ENCODE data around the gene NBAS. TPM values are rescaled to one million over a fixed set of nuclear protein-coding genes. Genes with fewer than 3 reads are reported as not detected.

NBAS gene
- polyA plus RNA-seq, 1 of the 3 experiments (the other 2 are of a cell fraction) = 12.0 TPM

- TF ChIP-seq PBX3 (IDR thresholded peaks at IDR 0.05) (no peak), RFX5 (IDR thresholded peaks at IDR 0.05; ENCODE audit: low read length) (no peak), SMC3 (IDR thresholded peaks at IDR 0.05; ENCODE audit: low read depth, low read length) (no peak), MXI1 (IDR thresholded peaks at IDR 0.05; ENCODE audit: low read depth, low read length) (peak; percentile 13; the same call in 1 of the 2 replicates), EZH2phosphoT487 (IDR thresholded peaks at IDR 0.05; ENCODE audit: borderline replicate concordance, low read depth) (no peak), RCOR1 (IDR thresholded peaks at IDR 0.05; ENCODE audit: low read length) (peak; percentile 64; the same call in 1 of the 2 replicates), TAF1 (IDR thresholded peaks at IDR 0.05; ENCODE audit: borderline replicate concordance, low read depth, low read length) (no peak), NRF1 (IDR thresholded peaks at IDR 0.05; ENCODE audit: low read depth, low read length) (no peak), JUND (IDR thresholded peaks at IDR 0.05) (no peak)
- TF ChIP-seq, protein P1, sequence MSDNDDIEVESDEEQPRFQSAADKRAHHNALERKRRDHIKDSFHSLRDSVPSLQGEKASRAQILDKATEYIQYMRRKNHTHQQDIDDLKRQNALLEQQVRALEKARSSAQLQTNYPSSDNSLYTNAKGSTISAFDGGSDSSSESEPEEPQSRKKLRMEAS (IDR thresholded peaks at IDR 0.05; ENCODE audit: low read depth) = no peak
- TF ChIP-seq, protein P2, sequence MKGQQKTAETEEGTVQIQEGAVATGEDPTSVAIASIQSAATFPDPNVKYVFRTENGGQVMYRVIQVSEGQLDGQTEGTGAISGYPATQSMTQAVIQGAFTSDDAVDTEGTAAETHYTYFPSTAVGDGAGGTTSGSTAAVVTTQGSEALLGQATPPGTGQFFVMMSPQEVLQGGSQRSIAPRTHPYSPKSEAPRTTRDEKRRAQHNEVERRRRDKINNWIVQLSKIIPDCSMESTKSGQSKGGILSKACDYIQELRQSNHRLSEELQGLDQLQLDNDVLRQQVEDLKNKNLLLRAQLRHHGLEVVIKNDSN (IDR thresholded peaks at IDR 0.05; ENCODE audit: borderline replicate concordance, low read depth) = no peak
These were observed 13.8 kb downstream of the NBAS start (continued) for GRCh38 chr2:15547115-15547876.

GRCh38 chr2:15546297-15547098, 14.6 kb downstream of the NBAS start:
- TF ChIP-seq SIN3A (IDR thresholded peaks at IDR 0.05; ENCODE audit: borderline replicate concordance, low read depth, low read length) = 0 out of 2 replicates have a peak, but pooled peaks have one; percentile 29
- peak; percentile 55 for TF ChIP-seq CTCF (IDR thresholded peaks at IDR 0.05)
- TF ChIP-seq POLR2AphosphoS5 (IDR thresholded peaks at IDR 0.05; ENCODE audit: low read depth, low read length) = no peak
- Histone ChIP-seq H3K9ac (no peak overlapping the region), H3K4me1 (ENCODE audit: control insufficient read depth in 1 of 2, insufficient read depth in 2 of 2, low read depth in 1 of 2, low read length in 1 of 2) (peaks cover 0 to 14% of the 10 kb centered on the region in 2 experiments; a peak in 2 of 4 replicates), H3K36me3 (replicated peaks in 1 of 2; ENCODE audit: control insufficient read depth in 1 of 2, insufficient read depth in 2 of 2, low read length in 1 of 2) (peaks cover 10% of the 10 kb centered on the region in 2 experiments), H3K4me2 (no peak overlapping the region), H3K4me3 (ENCODE audit: low read depth in 2 of 2, low read length in 1 of 2) (no peak overlapping the region), H3K9me3 (no peaks in the 10 kb centered on the region), H3K27ac (ENCODE audit: low read depth in 2 of 2, low read length in 1 of 2) (peak overlapping the region in 1 of 2 experiments; percentile 66; a peak in 2 of 4 replicates), H3F3A (replicated peaks; ENCODE audit: insufficient read depth) (no peaks in the 10 kb centered on the region), H4K20me1 (ENCODE audit: insufficient read depth) (no peaks in the 10 kb centered on the region), H2AFZ (ENCODE audit: low read depth) (no peak overlapping the region), H3K79me2 (ENCODE audit: insufficient read depth) (no peaks in the 10 kb centered on the region), H3K27me3 (ENCODE audit: insufficient read depth) (no peaks in the 10 kb centered on the region), H3K9me2 (no peaks in the 10 kb centered on the region)
- DNase-seq = no peak
- WGBS (ENCODE audit: low lambda C conversion rate) = 83% methylated on average over 11 of the region's 11 CpGs
- ChIA-PET POLR2A (interaction anchor here (1.4 kb wide), 1 partner anchor 14 kb away, joined by 3 read pairs; the partner anchor contains the start of gene NBAS), CTCF (interaction anchor here (0.6 to 2.9 kb wide), 33 partner anchors 7 to 1081 kb away, joined by 3 to 36 read pairs (median 4); partner anchors contain the start of gene NBAS)

Measured in SK-N-SH (cell line).